Measurements from ENCODE around the gene AKAP12.

Gene AKAP12

DNA sequence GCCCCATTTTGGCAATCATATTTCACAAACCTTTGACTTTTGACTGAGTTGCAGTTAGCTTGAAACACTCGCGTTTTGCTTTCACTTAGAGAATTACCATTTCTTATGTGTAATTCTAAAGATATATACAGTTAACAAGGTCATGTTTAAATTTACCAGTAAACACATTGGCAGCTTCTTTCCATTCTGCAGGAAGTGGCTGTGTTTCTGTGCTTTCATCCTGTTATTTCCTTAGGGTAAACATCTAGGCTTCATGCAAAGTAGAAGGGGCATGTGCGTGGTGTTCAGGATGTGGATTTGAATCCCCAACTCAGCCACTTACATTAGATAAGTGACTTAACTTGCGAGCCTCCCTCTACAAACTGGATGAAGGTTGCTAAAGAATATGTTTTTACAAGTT lies 41.1 kb downstream of the AKAP12 start:
- no peak for DNase-seq (ENCODE audit: low spot score)

DNA sequence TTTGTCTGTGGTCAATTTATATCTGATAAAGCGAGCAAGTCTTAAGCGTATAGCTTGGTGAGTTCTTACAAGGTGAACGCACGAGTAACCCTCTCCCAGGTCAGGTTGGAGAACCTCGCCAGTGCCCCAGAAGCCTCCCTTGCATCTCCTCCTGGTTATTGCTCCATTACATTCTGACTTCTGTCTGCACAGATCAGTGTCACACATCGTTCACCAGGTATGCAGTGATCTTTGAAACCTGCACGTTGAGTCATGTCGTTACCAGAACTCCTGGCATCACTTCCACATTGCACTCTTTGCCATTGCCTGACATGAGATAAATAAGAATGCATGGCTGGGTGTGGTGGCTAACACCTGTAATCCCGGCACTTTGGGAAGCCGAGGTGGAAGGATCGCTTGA lies 44.2 kb downstream of the AKAP12 start:
- DNase-seq (ENCODE audit: low spot score), result peak; percentile 23

DNA sequence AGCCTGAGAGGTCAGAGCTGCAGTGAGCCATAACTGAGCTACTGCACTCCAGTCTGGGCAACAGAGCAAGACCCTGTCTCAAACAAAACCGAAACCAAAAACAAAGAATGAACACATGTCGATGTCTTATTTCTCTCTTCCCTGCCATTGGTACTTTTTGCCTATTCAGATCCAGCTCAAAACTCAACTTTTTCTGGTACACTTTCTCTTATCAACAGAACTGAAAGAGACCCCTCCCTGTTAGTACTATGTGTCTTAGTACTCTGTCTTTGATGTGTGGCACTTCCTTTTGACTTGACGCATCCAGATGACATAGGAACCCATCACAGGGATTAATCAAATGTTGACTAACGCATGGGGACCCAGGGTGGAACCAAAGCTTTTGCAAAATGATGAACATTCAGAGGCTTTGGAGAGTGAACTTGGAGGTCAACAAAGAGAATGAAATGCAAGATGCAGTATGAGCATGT lies 44.8 kb downstream of the AKAP12 start:
- peak; percentile 13 for DNase-seq (ENCODE audit: low spot score)

DNA sequence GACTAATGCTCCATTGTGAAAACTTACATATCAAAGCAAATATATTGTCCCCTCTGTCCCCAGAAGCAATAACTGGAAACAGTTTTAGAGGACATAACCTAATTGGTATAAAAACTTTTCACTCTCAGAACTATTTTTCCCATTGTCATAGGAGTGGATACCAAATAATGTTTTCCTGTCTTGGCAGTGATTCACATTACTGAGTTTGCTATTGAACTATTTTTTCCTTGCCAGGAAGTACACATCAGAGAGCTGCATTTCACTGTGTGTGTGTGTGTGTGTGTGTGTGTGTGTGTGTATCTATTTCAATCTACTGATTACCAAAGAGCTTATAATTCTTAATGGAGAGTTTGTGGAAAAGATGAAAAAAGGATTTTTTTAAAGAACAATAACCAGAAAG lies 45.4 kb downstream of the AKAP12 start:
- DNase-seq (ENCODE audit: low spot score), result no peak

DNA sequence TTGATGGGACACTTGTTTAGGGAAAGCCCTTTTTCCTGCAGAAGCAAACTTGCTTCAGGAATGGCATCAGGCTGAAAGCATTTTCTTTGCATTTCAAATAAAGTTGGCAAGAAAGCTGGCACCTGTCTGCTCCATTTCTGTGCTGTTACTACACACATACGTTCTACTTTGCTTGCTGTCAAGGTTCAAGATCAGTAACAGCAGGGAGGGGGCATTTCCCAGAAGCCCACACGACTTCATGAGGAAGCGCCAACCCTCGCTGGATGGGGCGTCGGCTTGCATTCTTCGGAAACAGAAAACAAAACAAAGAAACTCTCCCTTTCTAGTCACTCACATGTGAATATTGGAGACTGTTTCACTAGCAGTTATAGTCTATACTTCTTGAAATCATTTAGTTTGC lies 46.4 kb downstream of the AKAP12 start:
- DNase-seq (ENCODE audit: low spot score), result no peak

DNA sequence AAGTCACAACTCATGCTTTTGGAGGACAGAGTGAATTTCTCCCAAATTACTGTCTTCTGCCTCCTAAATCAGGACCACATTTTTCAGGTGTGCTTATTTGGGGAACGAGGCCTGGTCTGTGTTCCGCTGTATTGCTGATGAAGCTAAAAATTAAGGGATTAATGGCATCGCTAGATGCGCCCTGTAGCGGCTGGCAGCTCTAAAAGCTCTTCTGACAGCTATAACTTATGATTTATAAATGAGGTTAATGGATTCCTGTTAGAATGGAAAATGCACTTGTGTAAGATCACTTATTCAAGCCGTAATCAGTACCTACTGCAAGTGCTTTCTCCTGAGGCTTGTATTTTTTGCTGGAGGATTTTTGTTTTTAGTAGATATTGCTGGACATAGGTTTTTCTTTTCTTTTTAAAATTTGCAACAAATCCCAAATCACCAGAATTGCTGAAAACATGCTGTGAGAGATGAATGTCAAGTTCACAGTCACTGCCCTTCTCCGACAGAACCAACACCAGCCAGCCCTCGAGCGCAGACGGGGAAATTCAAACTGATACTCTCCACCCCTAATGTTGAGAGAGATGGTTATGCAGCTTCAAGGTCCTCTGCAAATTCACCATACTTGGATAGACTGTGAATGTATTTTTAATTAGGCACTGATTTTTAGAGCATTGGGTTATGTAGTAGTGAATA lies 49.1 kb downstream of the AKAP12 start:
- no peak for DNase-seq (ENCODE audit: low spot score)

DNA sequence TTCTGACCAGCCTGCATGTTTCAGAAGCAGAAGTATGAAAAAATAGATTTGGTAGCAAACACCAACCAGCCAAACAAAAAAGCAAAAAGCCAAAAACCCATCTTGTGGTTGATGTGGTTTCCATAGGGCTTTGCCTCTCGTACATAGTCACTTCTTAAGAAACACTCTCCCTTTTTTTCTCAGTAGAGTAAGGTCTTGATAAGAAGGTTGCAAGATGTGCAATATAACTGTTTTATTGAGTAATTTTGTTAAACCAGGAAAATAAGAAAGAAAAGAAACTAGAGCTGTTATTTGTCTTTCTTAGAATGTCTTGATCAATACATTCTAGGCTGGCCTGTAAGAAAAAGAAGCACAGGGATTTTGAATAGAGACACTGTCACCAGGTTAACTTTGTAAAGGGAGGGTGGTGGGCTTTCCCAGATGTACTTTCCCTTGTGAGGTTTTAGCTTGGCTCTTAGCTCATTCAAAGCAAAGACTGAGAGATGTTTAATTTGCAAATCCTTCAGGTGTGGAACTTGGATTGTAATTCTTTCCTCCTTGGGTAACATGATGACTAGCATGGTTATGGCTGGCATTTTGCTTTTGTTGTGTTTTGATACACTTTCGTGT lies 49.7 kb downstream of the AKAP12 start:
- DNase-seq (ENCODE audit: low spot score), result no peak

DNA sequence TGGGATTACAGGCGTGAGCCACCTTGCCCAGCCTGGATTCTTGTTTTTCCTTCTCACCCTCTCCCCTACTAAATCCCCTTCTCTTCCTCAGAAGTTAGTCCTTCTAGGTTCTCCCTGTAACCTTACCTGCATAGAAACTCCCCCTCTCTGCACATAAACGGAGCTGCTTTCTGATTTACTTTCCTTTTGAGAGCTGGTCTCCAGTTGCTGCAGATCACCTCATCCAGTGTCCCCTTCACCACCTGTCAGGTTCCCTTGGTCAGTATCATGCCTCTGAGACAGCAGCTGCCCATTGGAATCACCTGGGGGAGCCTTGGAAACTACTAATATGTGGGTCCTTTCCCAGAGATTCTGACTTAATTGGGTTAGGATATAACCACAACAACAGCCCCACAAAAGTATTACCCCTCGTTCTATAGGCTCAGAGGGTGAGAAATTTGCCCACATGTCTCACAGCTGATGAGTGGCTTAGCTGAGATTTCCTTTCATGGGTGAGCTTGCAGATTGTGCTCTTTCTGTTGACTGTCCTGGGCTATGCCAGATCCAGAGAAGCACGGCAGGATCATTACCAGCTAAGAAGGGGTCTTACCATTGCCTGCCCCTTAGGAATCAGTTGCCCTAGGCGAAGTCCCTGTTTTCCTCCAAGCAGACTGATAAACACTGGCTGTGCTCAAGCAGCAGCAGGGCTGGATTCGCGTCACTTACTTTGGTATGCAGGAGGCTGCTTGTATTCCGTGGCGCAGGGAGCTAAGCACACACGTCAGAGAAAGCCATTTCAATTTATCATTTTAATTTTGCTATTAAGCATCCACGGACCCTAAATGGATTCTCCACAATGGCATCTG lies 51.3 kb downstream of the AKAP12 start:
- no peak for DNase-seq (ENCODE audit: low spot score)

DNA sequence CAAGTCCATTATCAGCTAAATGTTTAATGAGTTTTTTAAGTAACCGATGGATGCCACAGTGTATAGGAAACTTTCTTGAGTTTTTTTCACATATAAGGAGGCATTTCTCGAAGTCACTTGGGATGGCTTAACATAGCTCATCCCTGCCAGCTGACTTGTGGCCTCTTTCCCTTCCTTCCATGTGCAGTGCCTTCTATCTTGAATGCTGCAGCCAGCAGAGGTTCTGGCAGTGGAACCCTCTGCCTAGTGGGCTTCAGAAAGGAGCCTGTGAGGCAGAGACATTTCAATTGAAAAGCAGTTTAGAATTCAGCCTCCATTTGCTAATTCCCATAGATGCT lies 51.9 kb downstream of the AKAP12 start:
- no peak for DNase-seq (ENCODE audit: low spot score)

DNA sequence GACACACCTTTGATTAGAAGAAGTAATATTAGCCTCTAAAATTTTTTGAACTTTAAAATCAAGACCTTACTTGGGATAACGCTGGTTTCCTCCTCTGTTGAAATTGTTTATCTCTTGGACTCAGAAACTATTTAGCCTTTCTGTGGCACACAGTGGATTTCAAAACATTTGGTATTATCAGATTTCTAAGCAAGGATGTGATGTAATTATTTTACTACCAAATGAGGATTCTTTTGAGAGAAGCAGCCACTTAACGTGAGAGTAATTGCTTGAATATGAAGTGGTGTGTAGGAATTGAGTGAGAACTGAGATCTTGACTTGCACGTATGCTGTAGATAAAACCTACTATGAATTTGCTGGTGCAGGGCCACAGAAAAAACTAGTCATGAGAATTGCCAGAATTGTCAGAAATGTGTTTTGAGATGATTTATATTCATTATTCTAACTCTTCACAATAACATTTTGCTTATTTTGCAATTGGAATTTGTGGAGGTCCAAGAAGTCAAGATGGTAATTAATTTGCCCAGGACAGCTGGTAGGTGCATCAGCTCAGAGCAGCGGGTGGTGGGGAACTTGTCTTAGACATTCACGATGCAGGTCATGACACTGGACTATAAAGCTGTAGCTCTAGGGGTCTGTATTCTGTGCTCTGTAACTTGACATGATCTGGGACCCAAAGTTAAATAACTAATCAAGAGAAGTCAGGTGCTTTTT lies 53.4 kb downstream of the AKAP12 start:
- DNase-seq (ENCODE audit: low spot score), result no peak

DNA sequence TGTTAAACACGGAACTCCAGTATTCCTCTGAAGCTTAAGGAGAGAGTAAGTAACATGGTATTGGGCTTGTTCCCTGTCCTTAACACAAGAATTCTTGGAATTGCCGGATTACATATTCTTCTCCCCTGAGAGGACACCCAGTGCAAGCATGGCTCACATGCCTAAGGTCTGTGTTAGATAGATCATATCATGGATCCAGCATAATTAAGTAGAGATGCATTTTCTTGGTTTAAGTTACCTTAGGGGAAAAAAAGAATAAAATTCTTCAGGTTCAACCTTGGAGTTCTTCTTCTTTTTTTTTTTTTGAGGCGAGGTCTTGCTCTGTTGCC lies 53.9 kb downstream of the AKAP12 start:
- no peak for DNase-seq (ENCODE audit: low spot score)

DNA sequence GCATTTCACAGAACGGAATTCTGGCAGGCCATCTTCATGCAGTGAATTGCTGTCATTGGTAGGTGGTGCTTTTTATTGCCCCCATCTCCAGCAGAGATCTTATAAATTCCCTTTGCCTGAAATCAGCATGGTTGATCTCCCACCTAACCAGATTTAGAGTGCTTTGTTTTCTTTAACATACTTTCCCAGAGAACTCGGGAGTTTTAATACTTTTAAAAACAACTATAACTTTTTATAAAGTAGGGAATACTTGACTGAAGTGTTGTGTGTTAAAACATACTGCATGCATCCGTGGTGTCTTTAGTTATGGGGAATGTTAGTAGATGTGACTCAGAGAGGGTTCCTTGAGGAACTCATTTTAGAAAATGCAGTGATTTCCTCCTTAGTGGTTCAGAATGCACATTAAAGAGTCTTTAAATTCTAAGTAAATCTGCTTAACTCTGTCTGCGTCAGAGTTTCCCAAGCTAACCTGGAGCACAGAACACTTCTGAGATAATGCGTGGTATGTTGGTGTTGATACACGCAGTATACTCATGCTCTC lies 54.9 kb downstream of the AKAP12 start:
- no peak for DNase-seq (ENCODE audit: low spot score)

DNA sequence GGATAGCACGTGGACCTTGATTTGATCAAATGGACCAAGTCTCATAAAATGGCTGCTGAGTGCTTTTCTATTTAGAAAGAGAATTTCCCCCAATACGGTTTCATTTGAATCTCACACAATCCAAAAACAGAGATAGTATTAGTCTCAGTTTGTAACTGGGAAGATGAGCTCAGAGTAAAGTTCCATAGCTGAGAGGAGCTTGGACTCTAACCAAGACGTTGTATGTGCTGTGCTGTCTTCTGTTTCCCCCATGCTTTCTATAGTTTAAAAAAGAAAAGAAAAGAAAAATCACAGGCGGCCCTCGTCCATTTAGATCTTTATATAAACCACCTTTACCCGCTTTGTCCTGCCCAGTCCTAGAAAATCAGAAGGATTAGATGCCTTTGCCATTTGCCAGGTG lies 58.1 kb downstream of the AKAP12 start:
- DNase-seq (ENCODE audit: low spot score), result no peak

DNA sequence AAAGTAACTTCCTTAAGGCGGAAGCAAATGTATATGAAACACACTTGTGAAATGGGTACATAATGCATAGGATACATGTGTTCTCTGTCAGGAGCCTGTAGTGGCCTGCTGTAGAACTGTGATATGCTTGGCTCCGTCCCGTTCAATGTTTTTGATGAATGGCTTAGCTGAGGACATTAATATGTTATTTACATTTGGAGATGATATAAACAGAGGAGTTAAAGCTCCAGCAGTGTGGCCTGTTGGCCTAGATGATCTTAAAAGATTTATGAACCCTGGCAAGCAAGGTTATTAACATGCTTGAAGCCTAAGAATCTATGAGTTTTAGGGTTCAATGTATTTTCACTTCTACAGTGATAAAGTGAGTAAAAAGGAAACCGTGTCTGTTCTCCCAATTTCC lies 59.2 kb downstream of the AKAP12 start:
- DNase-seq (ENCODE audit: low spot score), result no peak

DNA sequence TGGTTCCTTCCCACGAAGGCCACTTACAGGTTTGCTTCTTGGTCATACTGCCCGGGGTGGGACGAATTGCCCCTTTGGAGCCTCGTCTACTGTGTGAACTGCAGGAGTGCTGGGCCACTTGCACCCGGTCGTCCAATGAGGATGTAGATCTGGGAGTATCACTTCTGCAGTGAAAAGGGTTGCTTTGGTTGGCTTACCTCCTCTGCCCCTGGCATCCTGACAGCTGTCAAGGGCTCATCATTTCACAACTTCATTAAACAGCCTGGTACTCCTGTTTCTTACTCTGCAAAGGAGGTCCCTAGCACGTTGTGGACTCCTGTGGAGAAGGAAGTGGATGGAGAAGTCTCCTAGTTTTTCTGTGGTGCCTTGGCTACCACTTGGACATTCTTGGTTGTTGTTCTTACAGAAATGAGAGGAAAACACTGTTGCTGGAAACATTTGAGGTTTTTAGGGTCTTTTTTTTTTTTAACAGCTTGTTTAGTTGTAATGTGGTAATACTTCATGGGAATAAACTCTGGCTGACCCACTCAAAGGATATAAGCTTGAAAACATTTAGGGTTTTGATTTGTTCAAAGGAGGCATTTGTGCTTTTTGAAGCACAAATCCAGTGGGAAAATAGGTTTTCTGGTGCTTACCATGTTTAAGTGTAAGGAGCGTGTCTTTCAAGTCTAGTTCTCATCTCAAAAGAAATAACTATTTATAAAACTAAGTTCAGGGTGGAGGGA lies 60.7 kb downstream of the AKAP12 start:
- no peak for DNase-seq (ENCODE audit: low spot score)

DNA sequence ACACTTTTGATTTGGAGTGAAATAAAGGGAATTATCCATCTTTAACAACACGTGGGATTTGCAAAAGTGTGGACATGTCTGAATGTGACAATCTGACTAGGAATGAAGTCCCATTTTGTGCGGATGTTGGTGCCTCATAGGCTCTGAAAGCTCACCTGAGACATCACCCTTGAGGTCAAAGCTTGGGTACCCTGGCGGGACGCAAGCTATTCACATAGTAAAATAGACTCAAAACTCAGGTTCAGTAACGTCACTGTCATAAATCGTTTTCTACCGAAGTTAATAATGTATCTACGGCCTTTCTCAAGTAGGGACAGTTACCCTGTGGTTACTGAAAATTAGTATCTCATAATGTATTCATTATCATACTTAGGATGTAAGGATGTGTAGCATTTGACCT lies 61.8 kb downstream of the AKAP12 start:
- DNase-seq (ENCODE audit: low spot score), result no peak

DNA sequence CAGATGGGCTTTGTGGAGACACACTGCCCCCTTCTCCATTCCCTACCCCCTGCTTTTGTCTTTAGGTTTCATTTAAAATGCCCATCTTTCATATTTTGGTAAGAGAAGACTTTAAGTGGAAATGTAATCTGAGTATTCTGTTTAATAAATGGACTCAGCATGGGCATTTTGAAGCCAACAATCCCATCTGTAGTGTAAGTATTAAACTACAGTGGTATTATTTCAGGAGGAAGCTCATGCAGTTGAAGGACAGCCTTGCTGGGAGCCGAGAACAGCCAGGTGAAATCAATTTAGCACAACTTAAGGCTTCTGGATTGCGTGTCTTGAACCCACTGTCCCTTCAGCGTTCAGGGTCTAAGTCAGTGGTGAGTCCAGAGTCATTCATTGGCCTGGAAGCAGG lies 63.5 kb downstream of the AKAP12 start:
- DNase-seq (ENCODE audit: low spot score), result no peak

DNA sequence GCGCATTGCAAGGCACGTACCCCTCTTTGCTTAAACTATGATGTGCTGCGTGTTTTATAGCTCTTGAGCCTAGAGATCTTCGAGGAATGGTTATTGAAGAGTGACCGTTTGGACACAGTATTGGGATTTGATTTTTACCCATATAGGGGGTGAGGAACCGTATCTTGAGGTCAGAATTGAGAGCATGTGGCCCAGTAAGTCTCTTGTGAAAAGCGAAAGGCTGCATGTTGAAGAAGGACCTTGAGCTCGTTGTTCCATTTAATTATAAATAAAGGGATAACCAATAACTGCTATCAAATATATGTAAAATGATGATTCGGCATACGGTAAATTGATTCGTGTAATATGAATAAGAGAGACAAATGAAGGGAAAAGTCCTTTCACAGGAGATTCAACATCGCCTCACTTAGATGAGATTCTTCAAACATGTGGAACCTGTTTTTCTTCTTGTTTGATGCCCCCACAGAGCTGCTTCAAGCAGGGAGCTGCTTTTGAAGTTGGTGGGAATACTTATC lies 66.6 kb downstream of the AKAP12 start:
- DNase-seq (ENCODE audit: low spot score), result no peak

DNA sequence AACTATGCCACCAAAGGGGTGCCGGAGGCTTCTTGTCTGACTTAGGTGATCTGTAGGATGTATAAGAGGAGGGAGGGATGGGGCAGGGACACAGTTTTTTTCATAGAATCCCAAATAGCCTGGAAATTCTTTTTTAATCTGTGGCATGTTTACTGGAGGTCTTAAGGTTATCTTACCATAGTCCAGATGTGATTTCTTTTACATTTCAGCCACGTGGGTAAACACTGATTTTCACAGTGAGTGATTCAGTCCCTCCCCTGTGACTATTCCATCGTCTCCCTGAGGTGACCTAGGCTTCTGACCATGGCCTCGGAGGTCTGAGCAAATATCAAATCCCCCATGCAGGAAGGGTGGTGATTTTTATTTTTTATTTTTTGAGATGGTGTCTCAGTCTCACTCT lies 67.7 kb downstream of the AKAP12 start:
- no peak for DNase-seq (ENCODE audit: low spot score)

DNA sequence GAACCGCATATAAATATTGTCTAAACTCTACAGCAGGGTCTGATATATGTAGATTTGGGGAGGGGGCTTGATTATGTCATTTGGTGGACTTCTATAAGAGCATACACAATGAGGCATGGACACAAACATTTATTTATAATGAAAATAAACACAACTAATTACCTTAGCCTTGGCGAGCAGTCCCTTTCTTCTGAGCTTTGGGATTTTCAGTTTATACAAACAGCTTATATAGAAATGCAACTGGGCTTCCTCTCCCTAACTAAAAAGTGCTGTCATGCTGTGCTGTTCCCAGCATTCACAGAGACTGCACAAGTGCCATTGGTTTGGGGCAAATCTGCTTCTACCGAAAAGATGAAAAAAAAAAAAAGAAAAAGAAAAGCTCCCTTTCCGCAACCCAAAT lies 69.9 kb downstream of the AKAP12 start:
- no peak for DNase-seq (ENCODE audit: low spot score)

DNA sequence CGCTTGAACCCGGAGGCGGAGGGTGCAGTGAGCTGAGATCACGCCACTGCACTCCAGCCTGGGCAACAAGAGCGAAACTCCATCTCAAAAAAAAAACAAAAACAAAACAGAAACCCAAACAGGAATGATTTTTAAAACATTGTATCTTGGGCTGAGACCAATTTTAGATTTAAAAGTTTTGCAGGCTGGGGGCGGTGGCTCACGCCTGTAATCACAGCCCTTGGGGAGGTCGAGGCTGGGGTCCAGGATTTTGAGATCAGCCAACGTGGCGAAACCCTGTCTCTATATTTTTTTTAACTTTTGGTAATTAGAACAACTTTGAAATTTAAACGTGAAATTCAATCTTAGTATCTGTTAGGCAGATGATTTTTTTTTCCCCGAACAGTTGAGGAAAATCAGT lies 70.5 kb downstream of the AKAP12 start:
- DNase-seq (ENCODE audit: low spot score), result no peak

Data from germinal center (tissue), 1 donor.